HG03354 (cell line): ENCODE results near the gene GALK2.
A peak's percentile ranks its signal among the peaks of the same experiment; 100 is the strongest.

Source experiments
- ATAC-seq: cut with Tn5 transposase; IDR thresholded peaks from one replicate; pipeline ENCODE4 v1.9.1; 2021; ENCODE audit warnings: mild to moderate bottlenecking; ENCODE audit not compliant: unreplicated experiment, poor library complexity, severe bottlenecking

GALK2 gene

GRCh38 chr15:49169880-49170597 is at the start of gene GALK2:
GALK2 (plus strand) TSS chr15:49170247; CDS start chr15:49170323, 76 bp downstream.
- ATAC-seq: peak; percentile 92

GRCh38 chr15:49120832-49121231 is 49.2 kb upstream of the GALK2 start:
- ATAC-seq: no peak

DNA sequence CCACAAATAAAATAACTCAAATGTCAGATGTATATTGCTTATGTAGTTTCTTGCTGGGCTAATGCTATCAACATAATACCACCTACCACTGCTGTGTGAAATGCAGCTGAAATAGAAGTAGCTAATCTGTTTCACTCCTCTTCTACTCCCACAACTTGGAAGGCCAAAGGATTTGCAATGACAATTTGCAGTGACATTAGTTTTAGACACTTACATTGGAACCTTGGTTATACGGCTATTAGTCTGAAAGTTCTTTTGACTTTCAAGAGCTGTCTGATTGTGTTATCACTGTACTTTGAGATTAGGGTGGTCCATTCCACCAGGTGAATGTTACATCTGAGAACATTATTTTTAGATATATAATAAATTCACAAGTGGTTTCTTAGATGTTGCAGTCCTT is 48.1 kb upstream of the GALK2 start:
- ATAC-seq: no peak

GRCh38 chr15:49122541-49123062 is 47.4 kb upstream of the GALK2 start:
- ATAC-seq: no peak

DNA sequence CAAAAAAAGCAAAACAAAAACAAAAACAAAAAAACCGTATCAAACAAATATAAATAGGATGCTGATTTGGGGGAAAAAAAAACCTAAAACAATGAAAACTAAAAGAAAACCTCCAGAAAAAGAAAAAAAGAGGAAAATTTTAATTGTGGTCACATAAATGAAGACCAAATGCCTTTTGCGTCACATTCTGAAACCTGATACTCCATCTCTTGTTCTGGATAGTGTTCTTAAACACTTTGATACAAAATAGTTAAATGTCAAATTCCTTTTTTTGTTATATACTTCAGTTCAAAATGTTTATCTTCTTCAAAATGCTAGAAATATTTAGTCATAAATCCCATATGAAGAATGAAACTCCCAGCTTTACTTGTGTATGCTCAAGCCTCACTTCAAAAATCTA is 45.7 kb upstream of the GALK2 start:
- ATAC-seq: no peak

- ATAC-seq: no peak
Measured at GRCh38 chr15:49131403-49131802, 38.6 kb upstream of the GALK2 start.

DNA sequence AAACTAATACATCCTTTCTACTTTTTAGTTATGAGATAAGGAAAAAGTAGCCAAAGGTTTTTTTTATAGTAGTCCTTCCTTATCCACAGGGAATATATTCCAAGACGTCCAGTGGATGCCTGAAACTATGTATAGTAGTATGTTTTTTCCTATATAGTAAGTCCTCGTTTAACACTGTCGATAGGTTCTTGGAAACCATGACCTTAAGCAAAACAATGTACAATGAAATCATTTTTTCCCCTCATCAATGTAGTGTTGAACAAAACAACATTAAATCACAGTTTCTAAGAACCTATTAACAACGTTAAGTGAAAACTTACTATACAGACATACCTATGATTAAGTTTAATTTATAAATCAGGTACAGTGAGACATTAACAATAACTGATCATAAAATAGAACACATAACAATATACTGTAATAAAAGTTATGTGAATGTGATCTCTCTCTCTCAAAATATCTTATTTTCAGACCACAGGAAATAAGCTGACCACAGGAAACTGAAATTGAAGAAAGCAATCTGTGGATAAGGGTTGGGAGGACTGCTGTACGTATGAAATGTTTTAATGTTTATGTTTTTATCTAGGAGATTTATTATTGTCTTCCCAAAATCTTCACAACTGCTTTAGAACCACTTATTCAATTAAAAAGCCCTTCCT is 35.2 kb upstream of the GALK2 start:
- peak; percentile 53 for ATAC-seq

DNA sequence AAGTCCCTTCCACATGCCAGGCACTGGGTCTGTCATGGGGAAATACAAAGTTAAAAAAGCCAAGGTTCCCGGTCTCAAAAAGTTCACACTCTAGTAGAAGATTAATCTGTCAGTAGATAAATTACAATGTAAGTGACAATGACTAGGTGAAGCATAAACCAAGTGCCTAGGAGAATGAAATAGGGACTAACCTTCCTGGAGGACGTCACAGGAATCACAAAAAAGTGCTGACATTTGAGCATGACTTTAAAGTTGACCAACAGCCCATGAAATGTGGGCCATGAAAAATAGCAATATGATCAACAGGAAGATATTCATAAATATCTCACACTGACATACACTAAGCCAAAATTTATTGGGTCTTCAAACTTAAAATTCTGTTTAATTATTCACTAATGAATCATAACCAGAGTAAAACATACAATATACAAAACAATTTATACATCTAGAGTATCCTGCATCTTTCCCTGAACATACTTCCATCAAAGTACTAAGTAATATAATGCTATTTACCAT is 34.6 kb upstream of the GALK2 start:
- peak; percentile 51 for ATAC-seq

DNA sequence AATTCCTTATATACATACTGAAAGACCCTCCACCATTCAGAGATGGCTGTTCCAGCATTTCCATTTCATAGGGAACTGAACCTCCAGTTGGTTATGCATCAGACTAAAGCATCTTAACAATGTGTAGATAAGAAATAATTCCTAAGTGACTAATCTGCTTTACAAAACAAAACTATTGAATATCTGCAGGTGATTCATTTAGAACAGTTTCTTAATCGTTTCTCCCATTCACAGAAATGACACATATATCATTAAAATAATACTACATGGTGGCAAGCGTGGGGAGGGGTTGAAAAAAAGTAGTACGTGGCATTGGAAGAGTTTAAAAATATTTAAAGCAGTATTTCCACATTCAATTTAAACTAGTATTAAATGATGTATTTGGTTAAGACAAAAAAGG is 34.1 kb upstream of the GALK2 start:
- ATAC-seq: no peak

- ATAC-seq: no peak
Measured at GRCh38 chr15:49137861-49138260, 32.2 kb upstream of the GALK2 start.

- no peak for ATAC-seq
Measured at GRCh38 chr15:49145651-49146609, 24.1 kb upstream of the GALK2 start.

GRCh38 chr15:49148298-49148697 is 21.7 kb upstream of the GALK2 start:
- no peak for ATAC-seq

GRCh38 chr15:49148727-49149126 is 21.3 kb upstream of the GALK2 start:
- ATAC-seq: no peak

GRCh38 chr15:49151831-49152230 is 18.2 kb upstream of the GALK2 start:
- no peak for ATAC-seq

- no peak for ATAC-seq
Measured at GRCh38 chr15:49152552-49153312, 17.3 kb upstream of the GALK2 start.

DNA sequence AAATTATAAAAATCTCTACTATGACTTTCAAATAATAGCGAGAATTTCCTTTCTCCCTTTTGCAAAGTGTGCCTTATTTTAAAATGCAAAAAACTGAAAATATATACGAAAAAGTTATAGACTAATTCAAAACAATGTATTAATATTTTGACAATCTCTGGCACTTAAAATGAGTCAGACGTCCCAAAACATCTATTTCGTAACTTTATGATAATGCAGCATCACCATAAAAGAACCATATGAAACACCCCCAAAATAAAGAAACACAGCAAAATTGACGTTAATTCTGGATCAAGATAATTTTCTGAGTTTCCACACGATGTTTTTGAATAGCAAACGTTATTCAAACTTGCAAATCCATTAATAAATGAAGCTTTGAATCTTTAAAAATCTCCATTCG is 15.7 kb upstream of the GALK2 start:
- no peak for ATAC-seq

DNA sequence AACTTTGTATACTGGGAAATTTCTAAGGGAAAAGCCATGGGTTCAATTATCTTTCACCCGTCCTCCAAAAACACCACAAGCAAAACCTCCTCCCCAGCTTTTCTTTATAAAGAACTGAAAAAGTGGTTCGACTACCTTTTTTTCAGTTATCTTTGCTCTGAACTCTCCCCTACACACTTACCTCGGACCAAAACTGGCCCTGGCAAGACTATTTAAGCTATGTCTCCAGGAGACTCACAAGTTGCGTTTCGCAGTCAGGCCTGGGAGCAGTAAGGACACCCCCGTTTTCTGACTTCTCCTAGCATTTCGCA is 15.3 kb upstream of the GALK2 start:
- ATAC-seq: no peak

GRCh38 chr15:49155110-49155833 is 14.8 kb upstream of the GALK2 start, which contains the start of gene COPS2:
COPS2 (minus strand) TSS chr15:49155599; CDS start chr15:49155578, 21 bp downstream.
- ATAC-seq: peak; percentile 93
